ENCODE data around the gene FRMD7.

- TF ChIP-seq ZNF639 (tag by site-specific recombination; IDR thresholded peaks at IDR 0.05): no peak
- no peak for TF ChIP-seq ZNF37A (tag by site-specific recombination; IDR thresholded peaks at IDR 0.05)
- TF ChIP-seq CTCF (tag by site-specific recombination; IDR thresholded peaks at IDR 0.05): no peak
- TF ChIP-seq ZNF473 (tag by site-specific recombination; IDR thresholded peaks at IDR 0.05): no peak
- no peak for TF ChIP-seq ZNF23 (tag by site-specific recombination; IDR thresholded peaks at IDR 0.05; ENCODE audit: borderline replicate concordance)
- no peak for TF ChIP-seq ZNF239 (tag by site-specific recombination; IDR thresholded peaks at IDR 0.05)
- TF ChIP-seq MEIS1 (CRISPR knock-in tag; IDR thresholded peaks at IDR 0.05; ENCODE audit: borderline replicate concordance): no peak
- TF ChIP-seq ZNF146 (tag by site-specific recombination; IDR thresholded peaks at IDR 0.05): no peak
- TF ChIP-seq RBAK (tag by site-specific recombination; IDR thresholded peaks at IDR 0.05): no peak
- TF ChIP-seq ZNF274 (IDR thresholded peaks at IDR 0.05; ENCODE audit: low read length): no peak
- TF ChIP-seq ZNF274 (tag by site-specific recombination; IDR thresholded peaks at IDR 0.05; ENCODE audit: borderline replicate concordance): no peak
- TF ChIP-seq ZNF148 (tag by site-specific recombination; IDR thresholded peaks at IDR 0.05; ENCODE audit: borderline replicate concordance): no peak
- no peak for TF ChIP-seq ZBTB8A (tag by site-specific recombination; IDR thresholded peaks at IDR 0.05)
- no peak for TF ChIP-seq REST (tag by site-specific recombination; IDR thresholded peaks at IDR 0.05)
Observed at GRCh38 chrX:132037479-132037993, 90.3 kb downstream of the FRMD7 start.
